Activated CD4-positive, alpha-beta T cell treated with anti-CD3 and anti-CD28 coated beads, Interleukin-2, amount 50 U/mL, for 1 hour (primary cell): ENCODE measurements around the gene FES.
A peak's percentile ranks its signal among the peaks of the same experiment; 100 is the strongest.
"Not testable (repeated sequence)": the region's sequence is repeated elsewhere in the genome, so short reads cannot be mapped to it uniquely, and the experiment has no call there.

Experiments
- DNase-seq: peaks from one replicate; pipeline ENCODE4 v3.0.0-alpha.2; 2020

The FES gene

GRCh38 chr15:90911906-90912769 is 27.8 kb downstream of the FES start:
- DNase-seq, result no peak

GRCh38 chr15:90912770-90913075 is 28.4 kb downstream of the FES start:
- DNase-seq, result no peak

DNA sequence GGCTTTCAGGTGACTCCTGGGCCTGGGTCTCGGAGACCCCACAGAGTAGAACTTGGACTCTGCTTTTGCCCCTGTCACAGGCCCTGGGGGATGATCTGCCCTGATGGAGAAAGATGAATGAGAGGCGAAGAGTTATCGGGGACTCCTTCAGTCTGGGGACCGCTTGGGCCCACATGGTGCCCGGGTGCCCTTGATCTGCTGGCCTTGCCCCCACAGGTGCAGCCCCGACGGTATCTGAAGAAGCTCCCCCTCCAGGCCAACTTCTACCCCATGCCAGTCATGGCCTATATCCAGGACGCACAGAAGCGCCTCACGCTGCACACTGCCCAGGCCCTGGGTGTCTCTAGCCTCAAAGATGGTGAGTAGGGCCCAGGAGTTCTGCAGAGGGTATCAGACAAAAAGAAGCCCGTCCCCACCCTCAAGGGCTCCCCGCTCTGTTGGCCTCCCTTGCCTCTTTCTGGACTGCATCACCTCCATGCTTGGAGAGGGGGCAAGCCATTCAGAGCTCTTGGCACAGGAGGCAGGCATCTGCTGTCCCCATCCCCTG is 29.2 kb downstream of the FES start:
- no peak for DNase-seq

- no peak for DNase-seq
Observed at GRCh38 chr15:90914305-90915080, 30.2 kb downstream of the FES start.

DNA sequence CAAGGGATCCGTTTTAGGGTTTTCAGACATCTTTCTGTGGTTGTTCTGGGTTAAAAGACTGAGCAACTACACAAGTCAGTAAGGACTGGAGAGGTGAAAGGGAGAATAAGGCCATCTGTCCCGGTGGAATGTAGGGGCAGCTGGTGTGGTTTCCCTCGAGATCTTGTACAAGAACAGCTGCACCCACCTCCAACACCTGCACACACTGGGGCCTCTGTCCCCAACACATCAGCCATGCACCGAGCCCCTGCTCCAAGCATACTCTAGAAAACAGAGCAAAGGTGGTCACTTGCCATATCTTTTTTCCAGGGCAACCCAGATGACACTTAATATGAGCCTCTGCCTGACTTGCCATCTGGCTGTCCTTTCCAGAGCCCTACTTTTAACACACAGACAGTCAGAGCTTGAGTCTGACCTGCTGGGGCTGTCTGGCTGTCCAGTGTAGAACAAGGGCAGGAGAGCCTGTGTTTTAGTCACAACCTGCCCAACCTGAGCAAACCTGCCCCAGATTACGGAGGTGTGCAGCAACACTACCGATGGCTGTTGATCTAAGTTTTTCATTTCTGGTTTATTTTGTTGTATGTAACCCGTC is 31.0 kb downstream of the FES start:
- no peak for DNase-seq

GRCh38 chr15:90915808-90916440 is 31.6 kb downstream of the FES start:
- no peak for DNase-seq

DNA sequence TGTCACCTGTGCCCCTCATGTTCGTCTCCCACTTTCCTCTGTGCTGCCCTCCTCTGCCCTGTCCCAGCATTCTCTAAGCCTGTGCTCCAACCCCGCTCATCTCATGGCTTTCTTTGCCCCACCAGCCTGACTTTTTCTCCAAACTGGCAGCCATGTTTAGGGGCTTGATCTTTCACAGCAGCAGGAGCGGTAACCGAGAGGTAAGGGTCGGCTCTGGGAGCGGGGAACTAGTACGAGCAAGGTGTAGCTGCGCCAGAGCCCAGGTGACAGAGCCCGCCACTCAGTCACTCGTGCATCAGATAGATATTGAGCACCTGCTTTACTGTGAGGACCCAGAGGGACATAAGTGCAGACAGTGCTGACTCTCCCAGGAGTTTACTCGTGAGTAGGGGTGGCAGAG is 32.2 kb downstream of the FES start:
- DNase-seq, result no peak

DNA sequence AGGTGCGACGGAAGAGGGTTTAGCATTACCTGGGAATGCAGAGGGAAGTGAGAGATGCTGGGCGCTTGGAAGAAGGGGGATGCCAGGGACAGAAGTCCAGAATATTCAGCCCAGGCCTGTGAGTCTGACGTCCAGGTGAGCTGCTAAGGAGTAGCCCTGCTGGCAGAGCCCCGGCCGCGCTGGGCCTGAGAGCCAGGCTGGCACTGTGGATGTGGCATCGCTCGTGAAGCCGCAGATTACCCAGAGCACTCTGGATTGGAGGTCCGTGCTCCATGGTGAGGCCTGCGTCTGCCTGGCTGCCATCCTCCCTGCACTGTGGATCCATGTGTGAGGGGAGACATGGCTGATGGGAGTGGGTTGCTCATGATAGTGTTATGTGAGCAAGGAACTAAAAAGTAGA is 33.3 kb downstream of the FES start:
- DNase-seq, result no peak

GRCh38 chr15:90918034-90918788 is 33.9 kb downstream of the FES start:
- no peak for DNase-seq

GRCh38 chr15:90918835-90919234 is 34.5 kb downstream of the FES start:
- no peak for DNase-seq

DNA sequence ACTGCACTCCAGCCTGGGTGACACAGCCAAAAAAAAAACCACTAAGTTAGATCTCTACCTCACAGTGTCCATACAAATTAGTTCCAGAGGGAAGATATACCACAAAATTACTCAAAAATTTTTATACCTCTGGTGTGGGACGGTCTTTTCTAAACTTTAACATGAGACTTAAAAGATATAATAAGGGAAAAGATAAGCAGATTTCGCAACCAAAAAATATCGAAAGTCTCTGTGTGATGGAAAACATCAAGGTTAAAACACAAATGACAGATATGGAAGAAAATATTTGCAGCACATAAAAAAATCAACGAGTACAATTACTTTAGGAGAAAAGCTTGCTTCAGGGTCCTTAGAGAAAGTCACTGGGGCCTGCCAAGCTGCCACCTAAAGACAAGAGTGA is 37.6 kb downstream of the FES start:
- no peak for DNase-seq

DNA sequence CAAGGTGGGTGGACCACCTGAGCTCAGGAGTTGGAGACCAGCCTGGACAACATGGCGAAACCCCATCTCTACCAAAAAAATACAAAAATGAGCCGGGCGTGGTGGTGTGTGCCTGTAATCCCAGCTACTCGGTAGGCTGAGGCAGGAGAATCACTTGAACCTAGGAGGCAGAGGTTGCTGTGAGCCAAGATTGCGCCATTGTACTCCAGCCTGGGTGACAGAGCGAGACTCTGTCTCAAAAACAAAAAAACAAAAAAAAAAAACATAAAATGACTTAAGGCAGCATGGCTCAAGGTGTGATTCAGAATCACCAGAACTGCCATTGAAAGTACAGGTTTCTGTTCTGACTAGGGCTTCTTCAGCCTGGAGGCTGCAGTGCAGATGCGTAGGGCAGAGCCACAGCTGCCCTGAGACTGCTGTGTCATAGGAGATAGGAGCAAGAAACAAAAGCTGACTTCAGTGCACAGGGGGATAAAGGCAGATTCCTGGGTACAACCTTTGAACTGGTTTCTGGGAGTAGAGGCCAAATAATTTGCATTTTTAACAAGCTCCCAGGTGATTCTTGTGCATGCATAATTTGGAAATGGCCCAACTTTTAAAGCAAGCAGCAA is 38.5 kb downstream of the FES start:
- DNase-seq, result not testable (repeated sequence)

DNA sequence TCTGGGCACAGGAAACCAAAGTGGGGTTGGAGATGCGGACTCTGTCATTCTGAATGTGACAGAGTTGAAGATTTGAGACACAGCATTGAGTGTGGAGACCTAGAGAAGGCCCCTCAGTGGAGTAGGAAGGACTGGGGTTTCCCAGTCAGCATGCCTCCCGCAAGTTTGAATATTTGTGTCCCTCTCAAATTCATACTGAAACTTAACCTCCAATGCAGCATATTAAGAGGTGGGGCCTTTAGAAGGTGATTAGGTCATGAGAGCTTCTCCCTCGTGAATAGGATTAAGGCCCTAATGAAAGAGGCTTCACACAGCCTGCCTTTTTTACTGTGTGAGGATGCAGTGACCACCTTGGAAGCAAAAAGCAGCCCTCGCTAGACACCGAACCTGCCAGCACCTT is 40.1 kb downstream of the FES start:
- DNase-seq, result no peak

DNA sequence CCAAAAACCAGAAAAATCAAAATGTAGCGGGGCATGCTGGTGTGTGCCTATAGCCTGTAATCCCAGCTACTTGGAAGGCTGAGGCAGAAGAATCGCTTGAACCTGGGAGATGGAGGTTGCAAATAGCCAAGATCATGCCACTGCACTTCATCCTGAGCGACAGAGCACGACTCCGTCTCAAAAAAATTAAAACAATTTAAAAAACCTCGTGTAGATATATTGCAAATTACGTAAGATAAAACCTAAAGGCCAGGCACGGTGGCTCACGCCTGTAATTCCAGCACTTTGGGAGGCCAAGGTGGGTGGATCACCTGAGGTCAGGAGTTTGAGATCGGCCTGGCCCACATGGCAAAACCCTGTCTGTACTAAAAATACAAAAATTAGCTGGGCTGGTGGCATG is 42.5 kb downstream of the FES start:
- DNase-seq, result not testable (repeated sequence)

DNA sequence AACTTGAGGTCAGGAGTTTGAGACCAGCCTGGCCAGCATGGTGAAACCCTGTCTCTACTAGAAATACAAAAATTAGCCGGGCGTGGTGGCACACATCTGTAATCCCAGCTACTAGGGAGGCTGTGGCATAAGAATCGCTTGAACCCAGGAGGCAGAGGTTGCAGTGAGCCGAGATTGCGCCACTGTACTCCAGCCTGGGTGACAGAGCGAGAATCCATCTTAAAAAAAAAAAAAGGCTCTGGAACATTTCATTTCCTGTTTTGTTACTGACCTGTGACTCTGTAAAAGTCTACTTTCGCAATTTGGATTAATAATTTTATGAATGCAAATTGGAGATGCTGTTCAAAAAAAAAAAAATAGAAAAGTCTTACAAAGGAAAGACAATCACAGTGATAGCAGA is 43.8 kb downstream of the FES start:
- not testable (repeated sequence) for DNase-seq

DNA sequence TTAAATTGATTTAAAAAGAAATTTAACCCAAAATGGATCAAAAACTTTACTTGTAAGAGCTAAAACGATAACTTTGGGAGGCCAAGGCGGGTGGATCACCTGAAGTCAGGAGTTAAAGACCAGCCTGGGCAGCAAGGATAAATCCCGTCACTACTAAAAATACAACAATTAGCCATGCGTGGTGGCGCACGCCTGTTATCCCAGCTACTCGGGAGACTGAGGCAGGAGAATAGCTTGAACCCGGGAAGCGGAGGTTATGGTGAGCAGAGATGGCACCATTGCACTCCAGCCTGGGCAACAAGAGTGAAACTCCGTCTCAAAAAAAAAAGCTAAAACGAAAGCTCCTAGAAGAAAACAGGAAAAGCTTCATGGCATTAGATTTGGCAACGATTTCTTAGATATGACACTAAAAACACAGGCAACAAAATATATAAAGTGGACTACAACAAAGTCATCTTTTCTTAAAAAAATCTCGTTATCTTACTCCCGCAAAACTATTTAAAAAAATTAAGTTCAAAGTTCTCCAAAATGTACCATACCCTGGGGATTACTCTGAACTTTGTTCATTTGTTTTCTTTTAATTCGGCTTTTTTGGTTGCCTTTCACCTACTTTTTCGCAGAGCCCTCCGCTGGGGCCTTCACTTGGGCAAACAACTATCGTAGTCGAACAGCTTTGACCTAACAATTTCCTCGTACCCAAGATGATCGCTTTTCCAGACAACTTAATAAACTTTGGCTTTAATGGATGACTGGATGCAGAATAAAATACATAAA is 45.1 kb downstream of the FES start:
- no peak for DNase-seq

DNA sequence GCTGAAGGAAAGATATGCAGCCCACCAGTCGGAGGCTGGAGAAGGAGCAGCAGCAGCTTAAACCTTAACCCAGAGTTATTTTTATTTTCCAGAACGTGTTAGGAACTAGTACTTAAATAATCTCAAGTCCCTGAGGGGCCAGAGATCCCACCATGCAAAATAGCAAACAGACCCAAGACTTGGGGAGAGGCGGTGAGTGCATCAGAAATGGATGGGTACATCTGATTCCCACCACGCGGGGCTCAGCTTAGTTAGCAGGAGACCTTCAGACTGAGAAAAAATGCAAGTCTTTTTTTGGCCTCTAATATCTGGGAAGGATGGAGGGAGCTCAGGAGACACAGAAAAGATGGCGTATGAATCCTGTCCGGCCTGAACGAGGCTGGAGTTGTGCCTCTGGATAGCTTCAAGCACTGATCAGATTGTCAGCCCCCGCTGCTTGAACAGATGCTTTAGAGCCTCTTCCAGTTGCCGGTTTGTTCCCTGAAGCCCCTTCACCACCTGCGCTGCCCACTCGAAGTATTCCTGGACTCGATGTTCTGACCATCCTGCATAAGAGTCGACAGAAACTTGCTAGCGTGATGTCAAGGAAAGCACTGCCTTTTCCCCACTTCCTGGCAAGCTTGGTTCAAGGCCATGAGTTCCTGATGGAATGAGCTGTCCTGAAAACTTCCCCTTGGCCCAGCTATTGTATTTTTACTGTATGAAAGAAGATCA is 46.7 kb downstream of the FES start:
- no peak for DNase-seq

GRCh38 chr15:90931575-90931827 is 47.2 kb downstream of the FES start:
- DNase-seq, result no peak

DNA sequence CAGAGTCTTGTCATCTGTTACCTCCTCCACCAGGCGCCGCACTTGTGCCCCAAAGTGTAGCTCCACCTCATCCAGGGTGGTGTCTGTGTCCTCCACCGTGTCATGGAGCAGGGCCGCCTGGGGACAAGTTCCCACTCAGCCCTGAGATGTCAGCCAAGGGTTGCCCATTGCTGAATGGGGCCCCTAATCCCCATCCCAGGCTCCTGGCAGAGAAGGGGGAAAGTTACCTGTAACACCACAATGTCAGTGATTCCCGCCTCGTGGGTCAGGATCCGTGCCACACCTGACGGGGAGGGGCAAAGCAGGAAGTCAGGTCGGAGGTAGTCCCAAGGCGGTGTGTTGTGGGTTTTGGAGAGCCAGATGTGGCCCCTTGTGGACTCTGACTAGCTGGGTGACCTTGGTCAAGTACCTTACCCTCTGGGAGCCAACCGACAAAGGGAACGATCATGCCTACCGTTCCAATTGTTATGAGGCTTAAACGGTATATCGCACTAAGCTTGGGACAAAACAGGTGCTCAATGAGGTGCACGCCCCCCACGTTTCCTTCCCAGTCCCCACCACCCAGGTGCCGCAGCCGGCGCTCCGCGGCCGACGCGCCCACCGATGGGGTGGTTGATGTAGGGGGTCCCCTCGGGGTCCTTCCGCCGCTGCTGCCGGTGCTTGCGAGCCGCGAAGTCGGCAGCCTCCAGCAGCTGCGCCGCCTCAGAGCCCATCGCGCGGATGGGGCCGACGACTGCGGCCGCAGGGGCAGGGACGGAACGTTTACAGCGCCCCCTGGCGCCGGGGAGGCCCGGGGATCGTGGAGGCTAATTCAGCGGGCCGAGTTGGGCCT is 47.7 kb downstream of the FES start, which contains the start of gene HDDC3:
TSS of gene HDDC3 (minus strand) at position 722 of the 832 bp plus-strand sequence. CDS start at position 713, 9 bp downstream.
- DNase-seq, result peak; percentile 88

DNA sequence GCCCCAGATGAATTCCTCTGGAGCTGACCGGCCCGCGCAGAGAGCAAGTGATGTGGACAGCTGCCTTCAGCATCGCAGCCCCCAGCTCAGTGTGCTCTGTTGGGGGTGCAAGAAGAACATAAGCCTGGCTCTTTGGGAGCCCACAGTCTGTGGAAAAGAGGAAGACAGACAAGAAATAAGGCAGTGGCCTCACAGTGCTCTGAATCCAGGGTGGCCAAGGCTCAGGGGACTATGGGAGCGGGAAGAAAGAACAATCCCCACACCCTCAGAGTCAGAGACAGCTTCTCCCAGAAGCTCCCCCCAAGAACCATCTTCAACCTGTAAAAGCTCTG is 48.3 kb downstream of the FES start:
- no peak for DNase-seq
